IMR-90 (cell line): ENCODE measurements around the gene ATF5. TPM values are rescaled to one million over a fixed set of nuclear protein-coding genes. Genes with fewer than 3 reads are reported as not detected.

Source experiments
- ATAC-seq: fragments of 200-7000 bp; cut with Tn5 transposase; 2 replicates; pipeline ENCODE4 v1.9.1; 2020; ENCODE audit warnings: low read depth, mild to moderate bottlenecking, moderate library complexity
- BruUV-seq: library from RNA; stranded (reverse); fragments of 400-500 nt; replicated peaks from 2 replicates; lab custom pipeline; 2021; lab: Mats Ljungman, UMichigan
- CTCF ChIA-PET: fragments of 300-600 bp; formaldehyde crosslinking; extraction: SDS; loops from one replicate; lab custom pipeline; 2021; ENCODE audit warnings: antibody characterized with exemption; lab: Yijun Ruan, JAX
- POLR2A ChIA-PET: fragments of 300-600 bp; sonication (Branson Sonifier 250); formaldehyde crosslinking; loops from one replicate; lab custom pipeline; 2022; ENCODE audit warnings: antibody characterized with exemption; ENCODE audit not compliant: unreplicated experiment; lab: Charles Lee
- DNase-seq: peaks from one replicate; pipeline ENCODE4 v3.0.0; 2013
- H2AFZ ChIP-seq: replicated peaks from 2 replicates; pipeline ENCODE3; 2013; ENCODE audit warnings: low read length, mild to moderate bottlenecking; ENCODE audit not compliant: poor library complexity
- H2AK5ac ChIP-seq: 2 replicates; pipeline ENCODE4 v1.6.1; 2013; ENCODE audit warnings: low read depth, low read length, inconsistent platforms
- H2AK9ac ChIP-seq: replicated peaks from 2 replicates; pipeline ENCODE3; 2013; ENCODE audit warnings: mild to moderate bottlenecking, low read depth, low read length, moderate library complexity; ENCODE audit not compliant: poor library complexity
- H2BK120ac ChIP-seq: 2 replicates; pipeline ENCODE4 v1.6.1; 2013; ENCODE audit warnings: low read depth, low read length, inconsistent platforms
- H2BK15ac ChIP-seq: 3 replicates; pipeline ENCODE4 v1.6.1; 2013; ENCODE audit warnings: low read depth, low read length, inconsistent platforms
- H2BK20ac ChIP-seq: 2 replicates; pipeline ENCODE4 v1.6.1; 2013; ENCODE audit warnings: low read depth, mild to moderate bottlenecking, inconsistent platforms, low read length, moderate library complexity
- H2BK5ac ChIP-seq: 2 replicates; pipeline ENCODE4 v1.6.1; 2013; ENCODE audit warnings: mild to moderate bottlenecking, low read depth, low read length, inconsistent platforms; ENCODE audit not compliant: poor library complexity, severe bottlenecking
- H3K14ac ChIP-seq: replicated peaks from 2 replicates; pipeline ENCODE4 v1.6.1; 2013; ENCODE audit warnings: low read depth, low read length, inconsistent platforms
- H3K18ac ChIP-seq: 2 replicates; pipeline ENCODE4 v1.6.1; 2013; ENCODE audit warnings: low read depth, low read length, control low read depth
- H3K23ac ChIP-seq: 2 replicates; pipeline ENCODE4 v1.6.1; 2013; ENCODE audit warnings: low read depth, low read length, inconsistent platforms
- H3K27ac ChIP-seq: 2 replicates; pipeline ENCODE4 v1.5.1; 2013; ENCODE audit warnings: mild to moderate bottlenecking, control low read depth, low read length; ENCODE audit not compliant: insufficient read depth
- H3K27me3 ChIP-seq: 2 replicates; pipeline ENCODE4 v1.6.1; 2013; ENCODE audit warnings: low read length; ENCODE audit not compliant: control insufficient read depth, insufficient read depth
- H3K36me3 ChIP-seq: 2 replicates; pipeline ENCODE4 v1.6.1; 2013; ENCODE audit warnings: low read length, mixed read lengths; ENCODE audit not compliant: control insufficient read depth, insufficient read depth
- H3K4ac ChIP-seq: 2 replicates; pipeline ENCODE4 v1.6.1; 2013; ENCODE audit warnings: low read depth, low read length, inconsistent platforms
- H3K4me1 ChIP-seq: 2 replicates; pipeline ENCODE4 v1.6.1; 2013; ENCODE audit warnings: low read length, mixed read lengths; ENCODE audit not compliant: control insufficient read depth, insufficient read depth
- H3K4me2 ChIP-seq: 2 replicates; pipeline ENCODE4 v1.6.1; 2013; ENCODE audit warnings: low read depth, mild to moderate bottlenecking, control low read depth, low read length, moderate library complexity
- H3K4me3 ChIP-seq: 2 replicates; pipeline ENCODE4 v1.5.1; 2013; ENCODE audit warnings: low read depth, mild to moderate bottlenecking, control low read depth, low read length, moderate library complexity; ENCODE audit not compliant: insufficient read depth
- H3K56ac ChIP-seq: 2 replicates; pipeline ENCODE4 v1.6.1; 2013; ENCODE audit warnings: low read length, inconsistent platforms; ENCODE audit not compliant: insufficient read depth; ENCODE audit errors: extremely low read depth
- H3K79me1 ChIP-seq, 2 experiments: 2 replicates each; pipeline ENCODE4 v1.6.1; 2013; ENCODE audit warnings: low read length in 2 of 2, inconsistent platforms in 1 of 2, low read depth in 1 of 2
- H3K9ac ChIP-seq: 2 replicates; pipeline ENCODE4 v1.6.1; 2013; ENCODE audit warnings: low read depth, low read length, control low read depth
- H3K9me1 ChIP-seq: 2 replicates; pipeline ENCODE4 v1.6.1; 2013; ENCODE audit warnings: low read length, inconsistent platforms; ENCODE audit not compliant: insufficient read depth
- H3K9me3 ChIP-seq: 2 replicates; pipeline ENCODE4 v1.6.1; 2013; ENCODE audit warnings: low read length; ENCODE audit not compliant: control insufficient read depth, insufficient read depth
- H4K20me1 ChIP-seq: 2 replicates; pipeline ENCODE4 v1.6.1; 2013; ENCODE audit warnings: low read length, inconsistent platforms; ENCODE audit not compliant: insufficient read depth
- H4K5ac ChIP-seq: 2 replicates; pipeline ENCODE4 v1.6.1; 2013; ENCODE audit warnings: mild to moderate bottlenecking, low read depth, low read length, control low read depth
- H4K8ac ChIP-seq, 2 experiments: 2 replicates each; pipeline ENCODE4 v1.6.1; 2013; ENCODE audit warnings: low read depth in 2 of 2, low read length in 2 of 2, control low read depth in 1 of 2, inconsistent platforms in 1 of 2
- H4K91ac ChIP-seq: 2 replicates; pipeline ENCODE4 v1.6.1; 2013; ENCODE audit warnings: low read depth, low read length, inconsistent platforms; ENCODE audit not compliant: insufficient read depth
- CEBPB ChIP-seq: IDR thresholded peaks from 2 replicates; pipeline ENCODE4 v1.6.1; 2012; ENCODE audit warnings: low read depth, low read length, improper control_type of control experiment
- CTCF ChIP-seq: conservative IDR thresholded peaks from 2 replicates; pipeline ENCODE4 v1.5.1; 2012; ENCODE audit warnings: mild to moderate bottlenecking, low read depth, low read length, improper control_type of control experiment
- ELK1 ChIP-seq: fragments of 150-350 bp; IDR thresholded peaks from 2 replicates; pipeline ENCODE4 v1.6.1; 2016; ENCODE audit warnings: low read depth, mild to moderate bottlenecking, low read length, moderate library complexity, borderline replicate concordance
- MAFK ChIP-seq: IDR thresholded peaks from 2 replicates; pipeline ENCODE4 v1.6.1; 2012; ENCODE audit warnings: low read depth, low read length, improper control_type of control experiment
- MXI1 ChIP-seq: IDR thresholded peaks from 2 replicates; pipeline ENCODE4 v1.6.1; 2012; ENCODE audit warnings: low read depth, mild to moderate bottlenecking, low read length, moderate library complexity, borderline replicate concordance
- POLR2A ChIP-seq: IDR thresholded peaks from 2 replicates; pipeline ENCODE4 v1.6.1; 2012; ENCODE audit warnings: mild to moderate bottlenecking, low read depth, low read length
- RFX5 ChIP-seq: IDR thresholded peaks from 2 replicates; pipeline ENCODE4 v1.8.0; 2012; ENCODE audit warnings: low read depth, mild to moderate bottlenecking, low read length, moderate library complexity
- SMC3 ChIP-seq: fragments of 150-350 bp; IDR thresholded peaks from 2 replicates; pipeline ENCODE4 v1.6.1; 2016; ENCODE audit warnings: low read depth, mild to moderate bottlenecking, antibody characterized with exemption, low read length, moderate library complexity
- WGBS, 2 experiments: methylation state at CpG; one replicate each; pipeline versions ENCODE4 v1.1.5 to v1.1.7; 2013; ENCODE audit warnings: missing lambda C conversion rate in 2 of 2; ENCODE audit not compliant: insufficient read length in 1 of 2; ENCODE audit errors: extremely low coverage in 2 of 2; 5-methylcytosine and 5-hydroxymethylcytosine counted together
- dilution Hi-C: fragments of 300-500 bp; cut with HindIII; formaldehyde crosslinking; loops from one replicate; pipeline ENCODE4 v1.14.3; 2018; ENCODE audit warnings: low sequenced_read_pairs; ENCODE audit not compliant: unreplicated experiment
- in situ Hi-C: fragments of 300-500 bp; cut with MboI; formaldehyde crosslinking; loops from 3 replicates; pipeline ENCODE4 v1.14.3; 2019; ENCODE audit warnings: low sequenced_read_pairs, inconsistent platforms, mixed read lengths
- intact Hi-C: fragments of 100-400 bp; cut with micrococcal nuclease; formaldehyde crosslinking; loops from 2 replicates; pipeline ENCODE4 v1.10.0; 2022
- polyA plus RNA-seq, 3 experiments: library from polyadenylated mRNA; depleted of rRNA; stranded (reverse); fragments of >200 nt; gene quantifications; 2 replicates each; pipeline ENCODE4 v1.2.3, GENCODE V29; 2012; ENCODE audit warnings: low replicate concordance in 1 of 3
- total RNA-seq: library from RNA; depleted of rRNA; stranded (reverse); fragments of >200 nt; gene quantifications from 2 replicates; pipeline ENCODE4 v1.2.3, GENCODE V29; 2012

ATF5 gene
- total and polyA plus RNA-seq, 2 of the 4 experiments (the other 2 are of a cell fraction) = 2.7 to 15.7 TPM

- peak; percentile 14 for DNase-seq
- H2BK120ac ChIP-seq = no peak overlapping the region
- no peak overlapping the region for H3K56ac ChIP-seq
- no peak overlapping the region; the same call in 1 of the 2 replicates for H3K27ac ChIP-seq
- peaks cover 14% of the 10 kb centered on the region for H3K27me3 ChIP-seq
- H2BK15ac ChIP-seq = no peak overlapping the region
- no peak overlapping the region for H3K23ac ChIP-seq
- H4K91ac ChIP-seq = no peak overlapping the region
- dilution Hi-C loops (no loop called here), in situ Hi-C loops (no loop called here), intact Hi-C loops (no loop called here)
- H3K9me1 ChIP-seq = no peaks in the 10 kb centered on the region
- TF ChIP-seq CEBPB = peak; percentile 68; the same call in 1 of the 2 replicates
- no peak for TF ChIP-seq CTCF
- no peak for TF ChIP-seq RFX5
- no peak for TF ChIP-seq ELK1
- no peak for TF ChIP-seq MXI1
- no peak for TF ChIP-seq MAFK
- no peak for TF ChIP-seq POLR2A
- no peak for TF ChIP-seq SMC3
- H4K8ac ChIP-seq = no peak overlapping the region
- H2AK5ac ChIP-seq = no peak overlapping the region
- H2AFZ ChIP-seq = no peak overlapping the region
- no TSS peak for BruUV-seq
- no peak overlapping the region for H4K5ac ChIP-seq
- no peak overlapping the region for H3K9ac ChIP-seq
- H3K36me3 ChIP-seq = no peaks in the 10 kb centered on the region
- no peaks in the 10 kb centered on the region for H3K79me1 ChIP-seq
- no peak overlapping the region for H3K4ac ChIP-seq
- POLR2A ChIA-PET = no interaction called here
- no peak overlapping the region for H2AK9ac ChIP-seq
- no peaks in the 10 kb centered on the region for H3K9me3 ChIP-seq
- H2BK5ac ChIP-seq = no peak overlapping the region
- H3K14ac ChIP-seq = no peak overlapping the region
- ATAC-seq = peak; percentile 24
- H4K20me1 ChIP-seq = no peaks in the 10 kb centered on the region
- CTCF ChIA-PET = no interaction called here
- H3K18ac ChIP-seq = no peak overlapping the region
- H3K4me2 ChIP-seq = peak overlapping the region; percentile 11; the same call in 1 of the 2 replicates
- H3K4me1 ChIP-seq = no peaks in the 10 kb centered on the region
- no peak overlapping the region for H3K4me3 ChIP-seq
- H2BK20ac ChIP-seq = no peak overlapping the region
- 0% methylated on average over 2 of the region's 12 CpGs; no CpG with 5 or more reads in 1 of the 2 experiments for WGBS, 2 experiments
Observed at GRCh38 chr19:49954092-49954829, 25.3 kb downstream of the ATF5 start.
